B cell (primary cell): ENCODE data around the gene AGR3.

Source experiments
- EZH2 ChIP-seq: IDR thresholded peaks from 2 replicates; pipeline ENCODE4 v1.6.1; 2012; ENCODE audit warnings: borderline replicate concordance, low read depth, mild to moderate bottlenecking, moderate library complexity, low read length; ENCODE audit not compliant: insufficient read depth, poor library complexity, severe bottlenecking
- TF ChIP-seq, protein P1 (sequence below): fragments of 200-600 bp; IDR thresholded peaks from one replicate; pipeline ENCODE4 v1.8.0; 2022; ENCODE audit warnings: antibody characterized with exemption, mild to moderate bottlenecking

- TF ChIP-seq EZH2: no peak
- TF ChIP-seq, protein P1, sequence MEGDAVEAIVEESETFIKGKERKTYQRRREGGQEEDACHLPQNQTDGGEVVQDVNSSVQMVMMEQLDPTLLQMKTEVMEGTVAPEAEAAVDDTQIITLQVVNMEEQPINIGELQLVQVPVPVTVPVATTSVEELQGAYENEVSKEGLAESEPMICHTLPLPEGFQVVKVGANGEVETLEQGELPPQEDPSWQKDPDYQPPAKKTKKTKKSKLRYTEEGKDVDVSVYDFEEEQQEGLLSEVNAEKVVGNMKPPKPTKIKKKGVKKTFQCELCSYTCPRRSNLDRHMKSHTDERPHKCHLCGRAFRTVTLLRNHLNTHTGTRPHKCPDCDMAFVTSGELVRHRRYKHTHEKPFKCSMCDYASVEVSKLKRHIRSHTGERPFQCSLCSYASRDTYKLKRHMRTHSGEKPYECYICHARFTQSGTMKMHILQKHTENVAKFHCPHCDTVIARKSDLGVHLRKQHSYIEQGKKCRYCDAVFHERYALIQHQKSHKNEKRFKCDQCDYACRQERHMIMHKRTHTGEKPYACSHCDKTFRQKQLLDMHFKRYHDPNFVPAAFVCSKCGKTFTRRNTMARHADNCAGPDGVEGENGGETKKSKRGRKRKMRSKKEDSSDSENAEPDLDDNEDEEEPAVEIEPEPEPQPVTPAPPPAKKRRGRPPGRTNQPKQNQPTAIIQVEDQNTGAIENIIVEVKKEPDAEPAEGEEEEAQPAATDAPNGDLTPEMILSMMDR: no peak
Observed at GRCh38 chr7:16891874-16892643, 10.3 kb upstream of the AGR3 start.
